Neuron (in vitro differentiated cells): ENCODE results near the gene RBMS3.

Experiments
- H2AFZ ChIP-seq: one replicate; pipeline ENCODE4 v1.6.1; 2013; ENCODE audit warnings: low read depth, mild to moderate bottlenecking, inconsistent platforms, low read length, moderate library complexity
- H3K27me3 ChIP-seq: one replicate; pipeline ENCODE4 v1.6.1; 2013; ENCODE audit warnings: low read length; ENCODE audit not compliant: insufficient read depth
- H3K36me3 ChIP-seq: one replicate; pipeline ENCODE4 v1.6.1; 2013; ENCODE audit warnings: low read length; ENCODE audit not compliant: insufficient read depth
- H3K4me1 ChIP-seq: one replicate; pipeline ENCODE4 v1.6.1; 2013; ENCODE audit warnings: low read length; ENCODE audit not compliant: insufficient read depth
- H3K4me3 ChIP-seq: 2 replicates; pipeline ENCODE4 v1.5.1; 2013; ENCODE audit warnings: mild to moderate bottlenecking, low read length, moderate library complexity
- H3K9me3 ChIP-seq: one replicate; pipeline ENCODE4 v1.6.1; 2013; ENCODE audit warnings: low read length

RBMS3 gene

GRCh38 chr3:29281344-29282241, 722 bp downstream of the RBMS3 start:
- Histone ChIP-seq H3K4me1 (peaks cover 28% of the 10 kb centered on the region), H3K4me3 (peak overlapping the region; percentile 58), H3K9me3 (no peaks in the 10 kb centered on the region), H3K27me3 (no peaks in the 10 kb centered on the region), H2AFZ (peak overlapping the region; percentile 94), H3K36me3 (no peaks in the 10 kb centered on the region)

- no peaks in the 10 kb centered on the region for H3K36me3 ChIP-seq
- H3K4me1 ChIP-seq: peaks cover 28% of the 10 kb centered on the region
- peak overlapping the region; percentile 58 for H3K4me3 ChIP-seq
- peak overlapping the region; percentile 94 for H2AFZ ChIP-seq
- no peaks in the 10 kb centered on the region for H3K27me3 ChIP-seq
- H3K9me3 ChIP-seq: no peaks in the 10 kb centered on the region
These were observed 1.8 kb downstream of the RBMS3 start for GRCh38 chr3:29282427-29283230.

GRCh38 chr3:29283231-29284119, 2.6 kb downstream of the RBMS3 start:
- no peaks in the 10 kb centered on the region for H3K27me3 ChIP-seq
- H3K9me3 ChIP-seq: no peaks in the 10 kb centered on the region
- H2AFZ ChIP-seq: peak overlapping the region; percentile 94
- peak overlapping the region; percentile 58 for H3K4me3 ChIP-seq
- H3K4me1 ChIP-seq: peaks cover 28% of the 10 kb centered on the region
- no peaks in the 10 kb centered on the region for H3K36me3 ChIP-seq

- Histone ChIP-seq H3K27me3 (no peaks in the 10 kb centered on the region), H3K9me3 (no peaks in the 10 kb centered on the region), H3K4me1 (peaks cover 28% of the 10 kb centered on the region), H2AFZ (no peak overlapping the region), H3K4me3 (no peak overlapping the region), H3K36me3 (no peaks in the 10 kb centered on the region)
These were observed 3.6 kb downstream of the RBMS3 start for GRCh38 chr3:29284497-29284896.

GRCh38 chr3:29285471-29286071, 4.7 kb downstream of the RBMS3 start:
- Histone ChIP-seq H3K4me3 (no peak overlapping the region), H3K9me3 (no peaks in the 10 kb centered on the region), H2AFZ (no peak overlapping the region), H3K27me3 (no peaks in the 10 kb centered on the region), H3K36me3 (no peaks in the 10 kb centered on the region), H3K4me1 (peaks cover 25% of the 10 kb centered on the region)

- Histone ChIP-seq H3K27me3 (no peaks in the 10 kb centered on the region), H3K4me3 (no peak overlapping the region), H2AFZ (no peak overlapping the region), H3K4me1 (peaks cover 20% of the 10 kb centered on the region), H3K9me3 (no peaks in the 10 kb centered on the region), H3K36me3 (no peaks in the 10 kb centered on the region)
These were observed 5.8 kb downstream of the RBMS3 start for GRCh38 chr3:29286478-29287240.

GRCh38 chr3:29290596-29290995, 9.7 kb downstream of the RBMS3 start:
- no peaks in the 10 kb centered on the region for H3K9me3 ChIP-seq
- no peaks in the 10 kb centered on the region for H3K36me3 ChIP-seq
- H3K27me3 ChIP-seq: no peaks in the 10 kb centered on the region
- H2AFZ ChIP-seq: no peak overlapping the region
- peaks cover 5% of the 10 kb centered on the region for H3K4me1 ChIP-seq
- no peak overlapping the region for H3K4me3 ChIP-seq

- Histone ChIP-seq H3K27me3 (no peaks in the 10 kb centered on the region), H2AFZ (no peak overlapping the region), H3K4me3 (no peak overlapping the region), H3K36me3 (no peaks in the 10 kb centered on the region), H3K4me1 (peaks cover 11% of the 10 kb centered on the region), H3K9me3 (no peaks in the 10 kb centered on the region)
These were observed 10.6 kb downstream of the RBMS3 start for GRCh38 chr3:29291260-29291981.

- Histone ChIP-seq H3K27me3 (no peaks in the 10 kb centered on the region), H2AFZ (no peak overlapping the region), H3K9me3 (no peaks in the 10 kb centered on the region), H3K4me3 (no peak overlapping the region), H3K36me3 (no peaks in the 10 kb centered on the region), H3K4me1 (peaks cover 14% of the 10 kb centered on the region)
These were observed 11.1 kb downstream of the RBMS3 start for GRCh38 chr3:29291982-29292363.

GRCh38 chr3:29293421-29293820, 12.6 kb downstream of the RBMS3 start:
- Histone ChIP-seq H3K4me1 (peaks cover 14% of the 10 kb centered on the region), H3K9me3 (no peaks in the 10 kb centered on the region), H3K27me3 (no peaks in the 10 kb centered on the region), H2AFZ (no peak overlapping the region), H3K4me3 (no peak overlapping the region), H3K36me3 (no peaks in the 10 kb centered on the region)

- H3K36me3 ChIP-seq: no peaks in the 10 kb centered on the region
- no peaks in the 10 kb centered on the region for H3K9me3 ChIP-seq
- H3K27me3 ChIP-seq: no peaks in the 10 kb centered on the region
- H2AFZ ChIP-seq: no peak overlapping the region
- no peak overlapping the region for H3K4me3 ChIP-seq
- peaks cover 14% of the 10 kb centered on the region for H3K4me1 ChIP-seq
These were observed 17.1 kb downstream of the RBMS3 start for GRCh38 chr3:29297998-29298397.
